ENCODE data around the gene RPP40. TPM values are rescaled to one million over a fixed set of nuclear protein-coding genes. Genes with fewer than 3 reads are reported as not detected.
"Not testable (repeated sequence)": the region's sequence is repeated elsewhere in the genome, so short reads cannot be mapped to it uniquely, and the experiment has no call there.

Gene RPP40
- total RNA-seq, 4 donors from 2014 or later = 4.4 to 7.4 TPM; not detected in 2

DNA sequence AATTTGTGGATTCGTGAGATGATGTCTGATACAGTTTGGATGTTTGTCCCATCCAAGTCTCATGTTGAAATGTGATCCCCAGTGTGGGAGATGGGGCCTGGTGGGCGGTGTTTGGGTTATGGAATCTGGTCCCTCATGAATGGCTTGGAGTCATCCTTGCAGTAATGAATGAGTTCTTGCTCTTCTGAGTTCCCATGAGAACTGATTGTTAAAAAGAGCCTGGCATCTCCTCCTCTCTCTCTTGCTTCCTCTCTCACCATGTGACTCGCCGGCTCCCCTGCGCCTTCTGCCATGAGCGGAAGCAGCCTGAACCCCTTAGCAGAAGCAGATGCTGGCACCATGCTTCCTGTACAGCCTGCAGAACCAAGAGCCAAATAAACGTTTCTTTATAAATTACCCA lies 30.5 kb upstream of the RPP40 start:
- H3K27me3 ChIP-seq = no peaks in the 10 kb centered on the region
- H3K27ac ChIP-seq = no peak overlapping the region
- no peaks in the 10 kb centered on the region for H3K36me3 ChIP-seq
- no peak for DNase-seq
- no peak for TF ChIP-seq POLR2A (IDR thresholded peaks at IDR 0.05)
- TF ChIP-seq, protein P1, sequence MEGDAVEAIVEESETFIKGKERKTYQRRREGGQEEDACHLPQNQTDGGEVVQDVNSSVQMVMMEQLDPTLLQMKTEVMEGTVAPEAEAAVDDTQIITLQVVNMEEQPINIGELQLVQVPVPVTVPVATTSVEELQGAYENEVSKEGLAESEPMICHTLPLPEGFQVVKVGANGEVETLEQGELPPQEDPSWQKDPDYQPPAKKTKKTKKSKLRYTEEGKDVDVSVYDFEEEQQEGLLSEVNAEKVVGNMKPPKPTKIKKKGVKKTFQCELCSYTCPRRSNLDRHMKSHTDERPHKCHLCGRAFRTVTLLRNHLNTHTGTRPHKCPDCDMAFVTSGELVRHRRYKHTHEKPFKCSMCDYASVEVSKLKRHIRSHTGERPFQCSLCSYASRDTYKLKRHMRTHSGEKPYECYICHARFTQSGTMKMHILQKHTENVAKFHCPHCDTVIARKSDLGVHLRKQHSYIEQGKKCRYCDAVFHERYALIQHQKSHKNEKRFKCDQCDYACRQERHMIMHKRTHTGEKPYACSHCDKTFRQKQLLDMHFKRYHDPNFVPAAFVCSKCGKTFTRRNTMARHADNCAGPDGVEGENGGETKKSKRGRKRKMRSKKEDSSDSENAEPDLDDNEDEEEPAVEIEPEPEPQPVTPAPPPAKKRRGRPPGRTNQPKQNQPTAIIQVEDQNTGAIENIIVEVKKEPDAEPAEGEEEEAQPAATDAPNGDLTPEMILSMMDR (IDR thresholded peaks at IDR 0.05) = no peak
- no peak overlapping the region for H3K4me3 ChIP-seq
- no peaks in the 10 kb centered on the region for H3K4me1 ChIP-seq
- H3K9me3 ChIP-seq = no peaks in the 10 kb centered on the region

DNA sequence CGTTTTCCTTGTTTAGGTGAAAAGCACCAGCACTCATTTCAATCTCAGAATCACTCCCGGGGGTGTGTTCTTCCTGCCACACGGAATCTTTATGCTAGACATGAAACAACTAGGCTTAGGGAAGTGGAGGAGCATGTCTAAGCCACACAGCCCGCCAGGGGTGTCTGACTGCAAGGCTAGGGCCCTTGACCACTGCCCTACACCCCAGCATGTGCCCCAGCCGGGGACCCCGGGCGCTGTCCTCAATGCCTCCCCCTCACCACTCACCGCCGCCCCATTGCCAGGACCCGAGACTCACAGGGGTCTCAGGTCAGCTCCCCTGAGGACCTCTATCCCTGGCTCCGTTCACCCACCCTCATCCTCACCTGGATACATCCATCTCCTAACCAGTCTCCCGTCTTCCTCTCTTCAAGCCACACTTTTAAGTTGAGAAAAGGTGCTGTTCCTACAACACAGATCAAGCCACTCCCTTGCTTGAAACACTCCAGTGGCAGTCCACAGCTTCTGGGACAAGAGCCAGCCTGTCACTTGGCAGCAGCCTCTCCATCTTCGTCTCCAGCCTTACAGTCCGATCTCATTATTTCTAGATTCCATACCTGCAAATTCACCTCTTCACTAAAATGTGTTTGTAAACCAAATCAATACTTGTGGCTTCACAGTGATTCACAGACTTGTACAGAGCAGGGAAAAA lies 29.5 kb upstream of the RPP40 start:
- not testable (repeated sequence) for H3K9me3 ChIP-seq, DNase-seq, H3K4me3 ChIP-seq, H3K4me1 ChIP-seq, H3K27me3 ChIP-seq, H3K27ac ChIP-seq, H3K36me3 ChIP-seq

GRCh38 chr6:5032706-5033105 lies 28.9 kb upstream of the RPP40 start:
- not testable (repeated sequence) for H3K36me3 ChIP-seq, H3K4me1 ChIP-seq, H3K9me3 ChIP-seq, DNase-seq, H3K27ac ChIP-seq, H3K27me3 ChIP-seq
- H3K4me3 ChIP-seq = peak overlapping the region in 1 of 4 donors; percentile 22

DNA sequence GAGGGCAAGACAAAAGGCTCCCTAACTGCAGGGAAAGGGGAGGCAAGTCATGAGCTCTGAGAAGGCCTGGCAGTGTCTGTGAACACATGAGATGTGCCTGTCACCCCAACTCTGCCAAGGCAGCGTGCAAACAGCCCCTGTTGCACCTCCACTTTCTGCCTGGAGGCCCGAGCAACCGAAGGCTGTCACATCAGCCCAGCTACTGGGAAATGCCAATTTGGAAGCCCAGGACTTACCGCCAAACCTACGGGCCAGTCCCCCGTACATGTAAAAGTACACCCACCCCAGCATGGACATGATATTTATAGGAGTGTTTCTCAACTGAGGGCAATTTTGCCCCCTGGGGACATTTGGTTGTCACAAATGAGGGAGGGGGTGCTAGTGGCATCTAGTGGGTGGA lies 27.3 kb upstream of the RPP40 start:
- no peaks in the 10 kb centered on the region for H3K9me3 ChIP-seq
- no peak overlapping the region for H3K4me3 ChIP-seq
- H3K36me3 ChIP-seq = no peaks in the 10 kb centered on the region
- TF ChIP-seq, protein P1 (IDR thresholded peaks at IDR 0.05) = no peak
- no peak for TF ChIP-seq POLR2A (IDR thresholded peaks at IDR 0.05)
- DNase-seq = no peak
- H3K27ac ChIP-seq = no peak overlapping the region
- no peaks in the 10 kb centered on the region for H3K27me3 ChIP-seq
- H3K4me1 ChIP-seq = no peaks in the 10 kb centered on the region

DNA sequence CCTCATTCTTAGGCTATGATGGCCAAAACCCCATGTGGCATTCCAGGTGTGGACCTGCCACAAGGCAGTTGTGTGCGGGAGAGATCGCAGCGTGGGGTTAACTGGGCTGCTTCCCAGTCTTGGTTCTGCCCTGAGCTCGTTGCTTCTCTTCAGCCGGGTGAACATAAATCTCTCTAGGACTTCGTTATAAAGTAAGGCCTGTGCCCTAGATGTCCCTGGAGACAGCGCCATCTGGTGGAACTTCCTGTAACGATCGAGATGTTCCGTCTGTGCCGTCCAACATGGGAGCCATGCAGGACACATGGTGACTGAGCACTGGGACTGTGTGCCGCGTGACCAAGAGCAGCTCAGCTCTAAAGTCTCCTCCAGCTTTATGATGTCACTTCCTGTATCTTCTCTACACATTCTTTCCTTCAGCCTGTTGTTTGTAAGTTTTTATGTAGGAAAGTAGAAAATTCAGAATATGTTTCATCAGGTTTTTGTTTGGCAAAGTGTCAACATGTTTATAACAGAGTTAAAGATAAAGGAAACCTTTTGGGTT lies 26.8 kb upstream of the RPP40 start:
- Histone ChIP-seq H3K27me3 (no peaks in the 10 kb centered on the region), H3K4me3 (no peak overlapping the region), H3K27ac (no peak overlapping the region), H3K4me1 (no peaks in the 10 kb centered on the region), H3K9me3 (no peaks in the 10 kb centered on the region), H3K36me3 (no peaks in the 10 kb centered on the region)
- no peak for TF ChIP-seq POLR2A (IDR thresholded peaks at IDR 0.05)
- TF ChIP-seq, protein P1 (IDR thresholded peaks at IDR 0.05) = peak in 5 of 6 experiments; percentile 25 to 60 (median 55)
- DNase-seq = peak; percentile 63 to 84 (median 69)

DNA sequence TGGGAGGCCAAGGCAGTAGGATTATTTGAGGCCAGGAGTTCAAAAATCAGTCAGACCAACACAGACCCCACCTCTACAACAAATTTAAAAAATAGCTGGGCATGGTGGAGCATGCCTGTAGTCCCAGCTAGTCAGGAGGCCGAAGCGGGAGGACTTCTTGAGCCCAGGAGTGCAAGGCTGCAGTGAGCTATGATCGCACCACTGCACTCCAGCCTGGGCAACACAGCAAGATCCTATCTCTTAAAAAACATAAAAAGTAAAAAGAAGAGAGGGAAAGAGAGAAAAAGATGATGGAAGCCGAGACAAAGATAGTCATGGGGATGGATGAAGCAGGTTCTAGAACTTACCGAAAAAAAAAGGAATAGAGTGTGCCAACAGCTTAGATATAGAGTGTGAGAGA lies 25.8 kb upstream of the RPP40 start:
- Histone ChIP-seq H3K4me1 (no peaks in the 10 kb centered on the region), H3K36me3 (no peaks in the 10 kb centered on the region), H3K27me3 (no peaks in the 10 kb centered on the region), H3K27ac (no peak overlapping the region), H3K4me3 (no peak overlapping the region), H3K9me3 (no peaks in the 10 kb centered on the region)
- TF ChIP-seq, protein P1 (IDR thresholded peaks at IDR 0.05) = no peak
- TF ChIP-seq POLR2A (IDR thresholded peaks at IDR 0.05) = no peak
- DNase-seq = no peak

DNA sequence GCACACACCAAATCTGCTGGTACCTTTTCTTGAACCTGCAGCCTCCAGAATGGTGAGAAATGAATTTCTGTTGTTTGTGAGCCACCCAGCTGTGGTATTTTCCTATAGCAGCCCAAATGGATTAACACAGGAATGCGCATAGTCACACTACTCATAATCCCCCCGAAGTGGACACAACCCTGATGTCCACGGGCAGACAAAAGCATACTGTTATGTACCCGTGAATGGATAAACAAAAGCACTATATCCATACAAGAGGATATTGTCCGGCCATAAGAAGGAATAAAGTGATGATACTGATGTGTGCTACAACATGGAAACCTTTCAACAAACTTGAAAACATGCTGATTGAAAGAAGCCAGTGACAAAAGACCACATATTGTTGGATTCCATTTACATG lies 25.1 kb upstream of the RPP40 start:
- H3K4me3 ChIP-seq = no peak overlapping the region
- H3K4me1 ChIP-seq = no peaks in the 10 kb centered on the region
- no peaks in the 10 kb centered on the region for H3K36me3 ChIP-seq
- H3K9me3 ChIP-seq = no peaks in the 10 kb centered on the region
- DNase-seq = no peak
- TF ChIP-seq POLR2A (IDR thresholded peaks at IDR 0.05) = no peak
- TF ChIP-seq, protein P1 (IDR thresholded peaks at IDR 0.05) = no peak
- no peak overlapping the region for H3K27ac ChIP-seq
- H3K27me3 ChIP-seq = no peaks in the 10 kb centered on the region
